ENCODE measurements around the gene APOB.

The APOB gene

DNA sequence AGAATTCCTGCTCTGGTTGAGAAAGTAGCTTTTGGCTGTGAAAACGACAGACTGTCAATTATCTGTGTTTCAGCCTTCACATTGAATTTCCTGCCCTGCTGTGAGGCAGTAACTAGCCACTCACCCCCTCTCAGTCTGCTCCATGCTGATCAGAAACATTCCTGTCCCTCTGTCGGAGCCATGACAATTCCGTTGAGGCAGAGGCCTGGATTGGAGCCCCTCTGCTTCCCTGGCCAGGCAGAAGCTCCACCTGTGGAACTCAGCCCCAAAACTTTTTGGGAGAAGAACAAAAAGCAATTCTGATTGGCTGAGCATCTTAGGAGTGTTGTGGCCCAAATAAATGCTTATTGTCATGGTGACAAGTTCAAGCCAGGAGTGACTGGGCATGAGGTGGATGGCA, 60.0 kb downstream of the APOB start:
- TF ChIP-seq REST (IDR thresholded peaks at IDR 0.05; ENCODE audit: insufficient read depth in 1 of 2, low read depth in 2 of 2, low read length in 2 of 2) (no peak), SIN3A (IDR thresholded peaks at IDR 0.05; ENCODE audit: borderline replicate concordance, insufficient read depth, low read length) (no peak), POLR2AphosphoS5 (IDR thresholded peaks at IDR 0.05; ENCODE audit: low read depth, low read length) (no peak), FOXP2 (optimal IDR thresholded peaks at IDR 0.05; ENCODE audit: borderline replicate concordance, extremely low read depth, extremely low read length, insufficient read depth) (no peak), TAF1 (IDR thresholded peaks at IDR 0.05; ENCODE audit: borderline replicate concordance, insufficient read depth, low read length) (no peak)

- no peak for TF ChIP-seq TAF1 (IDR thresholded peaks at IDR 0.05; ENCODE audit: borderline replicate concordance, insufficient read depth, low read length)
- no peak for TF ChIP-seq SIN3A (IDR thresholded peaks at IDR 0.05; ENCODE audit: borderline replicate concordance, insufficient read depth, low read length)
- TF ChIP-seq FOXP2 (optimal IDR thresholded peaks at IDR 0.05; ENCODE audit: borderline replicate concordance, extremely low read depth, extremely low read length, insufficient read depth) = no peak
- no peak for TF ChIP-seq POLR2AphosphoS5 (IDR thresholded peaks at IDR 0.05; ENCODE audit: low read depth, low read length)
- TF ChIP-seq REST (IDR thresholded peaks at IDR 0.05; ENCODE audit: insufficient read depth in 1 of 2, low read depth in 2 of 2, low read length in 2 of 2) = no peak
These were observed 61.0 kb downstream of the APOB start for GRCh38 chr2:20982861-20983260.

GRCh38 chr2:20977520-20978180, 66.2 kb downstream of the APOB start:
- TF ChIP-seq FOXP2 (optimal IDR thresholded peaks at IDR 0.05; ENCODE audit: borderline replicate concordance, extremely low read depth, extremely low read length, insufficient read depth) (no peak), REST (IDR thresholded peaks at IDR 0.05; ENCODE audit: insufficient read depth in 1 of 2, low read depth in 2 of 2, low read length in 2 of 2) (no peak), POLR2AphosphoS5 (IDR thresholded peaks at IDR 0.05; ENCODE audit: low read depth, low read length) (no peak), TAF1 (IDR thresholded peaks at IDR 0.05; ENCODE audit: borderline replicate concordance, insufficient read depth, low read length) (no peak), SIN3A (IDR thresholded peaks at IDR 0.05; ENCODE audit: borderline replicate concordance, insufficient read depth, low read length) (no peak)

- TF ChIP-seq TAF1 (IDR thresholded peaks at IDR 0.05; ENCODE audit: borderline replicate concordance, insufficient read depth, low read length) = no peak
- TF ChIP-seq POLR2AphosphoS5 (IDR thresholded peaks at IDR 0.05; ENCODE audit: low read depth, low read length) = no peak
- TF ChIP-seq REST (IDR thresholded peaks at IDR 0.05; ENCODE audit: insufficient read depth in 1 of 2, low read depth in 2 of 2, low read length in 2 of 2) = no peak
- TF ChIP-seq SIN3A (IDR thresholded peaks at IDR 0.05; ENCODE audit: borderline replicate concordance, insufficient read depth, low read length) = no peak
- TF ChIP-seq FOXP2 (optimal IDR thresholded peaks at IDR 0.05; ENCODE audit: borderline replicate concordance, extremely low read depth, extremely low read length, insufficient read depth) = no peak
These were observed 67.3 kb downstream of the APOB start for GRCh38 chr2:20976527-20976926.
